ENCODE results near the gene NDFIP1.

DNA sequence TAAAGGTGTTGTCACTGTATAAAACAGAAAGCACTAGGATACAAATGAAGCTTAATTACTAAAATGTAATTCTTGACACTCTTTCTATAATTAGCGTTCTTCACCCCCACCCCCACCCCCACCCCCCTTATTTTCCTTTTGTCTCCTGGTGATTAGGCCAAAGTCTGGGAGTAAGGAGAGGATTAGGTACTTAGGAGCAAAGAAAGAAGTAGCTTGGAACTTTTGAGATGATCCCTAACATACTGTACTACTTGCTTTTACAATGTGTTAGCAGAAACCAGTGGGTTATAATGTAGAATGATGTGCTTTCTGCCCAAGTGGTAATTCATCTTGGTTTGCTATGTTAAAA, 43.8 kb downstream of the NDFIP1 start:
- TF ChIP-seq GATA2 (IDR thresholded peaks at IDR 0.05; ENCODE audit: low read depth, low read length) (no peak), GATA3 (IDR thresholded peaks at IDR 0.05; ENCODE audit: low read depth, low read length) (no peak)
